SJSA1 (cell line): ENCODE measurements around the gene CD160. TPM values are rescaled to one million over a fixed set of nuclear protein-coding genes. Genes with fewer than 3 reads are reported as not detected.
"Not testable (repeated sequence)": the region's sequence is repeated elsewhere in the genome, so short reads cannot be mapped to it uniquely, and the experiment has no call there.

Experiments used
- DNase-seq, 2 experiments: peaks; one replicate each; pipeline ENCODE4 v3.0.0-alpha.2; 2015 to 2020; ENCODE audit warnings: low spot score in 2 of 2, low read depth in 1 of 2
- H3K27ac ChIP-seq: fragments of 250-450 bp; sonication (Bioruptor Pico); 2 replicates; pipeline ENCODE4 v1.5.1; 2020; ENCODE audit warnings: mild to moderate bottlenecking, moderate library complexity
- H3K27me3 ChIP-seq: fragments of 250-450 bp; sonication (Bioruptor Pico); replicated peaks from 2 replicates; pipeline ENCODE4 v1.5.1; 2020; ENCODE audit warnings: mild to moderate bottlenecking, moderate library complexity
- H3K36me3 ChIP-seq: fragments of 250-450 bp; sonication (Bioruptor Pico); 2 replicates; pipeline ENCODE4 v1.5.1; 2020; ENCODE audit warnings: mild to moderate bottlenecking
- H3K4me1 ChIP-seq: fragments of 250-450 bp; sonication (Bioruptor Pico); replicated peaks from 2 replicates; pipeline ENCODE4 v1.6.1; 2021; ENCODE audit warnings: mild to moderate bottlenecking
- H3K4me3 ChIP-seq: fragments of 250-450 bp; sonication (Bioruptor Pico); 2 replicates; pipeline ENCODE4 v1.5.1; 2020; ENCODE audit warnings: mild to moderate bottlenecking
- H3K9me3 ChIP-seq: fragments of 250-450 bp; sonication (Bioruptor Pico); replicated peaks from 2 replicates; pipeline ENCODE4 v1.5.1; 2020; ENCODE audit warnings: mild to moderate bottlenecking
- total RNA-seq: library from RNA; depleted of rRNA; stranded (reverse); fragments of >200 nt; shearing (Covaris generic); gene quantifications from 2 replicates; pipeline ENCODE4 v1.2.3, GENCODE V29; 2014; rRNA removed

The CD160 gene, protein sequence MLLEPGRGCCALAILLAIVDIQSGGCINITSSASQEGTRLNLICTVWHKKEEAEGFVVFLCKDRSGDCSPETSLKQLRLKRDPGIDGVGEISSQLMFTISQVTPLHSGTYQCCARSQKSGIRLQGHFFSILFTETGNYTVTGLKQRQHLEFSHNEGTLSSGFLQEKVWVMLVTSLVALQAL
- total RNA-seq: 0.18 TPM in 1 of 2 replicates, not detected in the other

DNA sequence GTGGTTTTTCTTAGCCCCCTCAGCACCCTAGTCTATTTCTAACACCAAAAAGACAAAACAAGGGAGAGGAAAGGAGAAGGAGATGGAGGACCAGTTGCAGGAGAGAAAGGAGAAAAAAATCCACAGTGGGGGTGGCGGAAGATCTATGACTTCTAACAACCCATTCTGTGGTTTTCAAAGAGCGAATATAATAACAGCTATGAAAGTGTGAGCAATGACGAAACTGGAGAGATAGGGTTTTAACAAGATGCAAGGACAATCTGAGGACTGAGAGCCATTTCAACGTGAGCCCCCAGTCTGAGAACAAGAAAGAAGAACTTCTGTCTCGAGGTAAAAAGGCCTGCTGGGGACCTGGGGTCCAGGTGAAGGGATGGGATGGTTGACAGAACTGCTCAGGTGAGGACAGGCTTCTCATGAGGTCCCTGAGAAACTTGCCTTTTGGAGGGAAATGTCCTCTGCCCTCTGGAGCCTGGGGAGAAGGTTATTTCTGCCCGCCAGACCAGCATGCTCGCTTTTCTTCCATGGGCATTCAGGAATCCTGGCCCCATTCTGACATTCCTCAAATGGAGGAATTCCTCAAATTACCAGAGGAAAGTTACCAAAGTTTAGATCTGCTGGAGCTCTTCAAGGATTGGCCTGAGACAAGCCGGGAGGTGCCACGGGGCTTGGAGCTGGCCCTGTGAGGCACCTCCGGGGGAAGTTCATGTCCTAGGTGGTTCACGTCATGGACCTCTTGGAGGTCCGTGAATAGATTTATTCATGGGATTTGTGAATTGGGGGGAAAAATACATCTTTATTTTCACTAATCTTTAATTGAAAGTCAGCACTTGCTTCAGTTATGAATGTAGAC, at the start of gene CD160:
CD160 (plus strand) TSS at position 270 of the 850 bp plus-strand sequence. CDS start 8,829 bp downstream, outside the sequence.
- Histone ChIP-seq H3K4me1 (peaks cover 27% of the 10 kb centered on the region), H3K9me3 (no peaks in the 10 kb centered on the region), H3K36me3 (no peaks in the 10 kb centered on the region), H3K27me3 (no peaks in the 10 kb centered on the region), H3K27ac (peak within 1 kb of the TSS; percentile 97), H3K4me3 (no peak within 1 kb of the TSS)
- DNase-seq: no peak

DNA sequence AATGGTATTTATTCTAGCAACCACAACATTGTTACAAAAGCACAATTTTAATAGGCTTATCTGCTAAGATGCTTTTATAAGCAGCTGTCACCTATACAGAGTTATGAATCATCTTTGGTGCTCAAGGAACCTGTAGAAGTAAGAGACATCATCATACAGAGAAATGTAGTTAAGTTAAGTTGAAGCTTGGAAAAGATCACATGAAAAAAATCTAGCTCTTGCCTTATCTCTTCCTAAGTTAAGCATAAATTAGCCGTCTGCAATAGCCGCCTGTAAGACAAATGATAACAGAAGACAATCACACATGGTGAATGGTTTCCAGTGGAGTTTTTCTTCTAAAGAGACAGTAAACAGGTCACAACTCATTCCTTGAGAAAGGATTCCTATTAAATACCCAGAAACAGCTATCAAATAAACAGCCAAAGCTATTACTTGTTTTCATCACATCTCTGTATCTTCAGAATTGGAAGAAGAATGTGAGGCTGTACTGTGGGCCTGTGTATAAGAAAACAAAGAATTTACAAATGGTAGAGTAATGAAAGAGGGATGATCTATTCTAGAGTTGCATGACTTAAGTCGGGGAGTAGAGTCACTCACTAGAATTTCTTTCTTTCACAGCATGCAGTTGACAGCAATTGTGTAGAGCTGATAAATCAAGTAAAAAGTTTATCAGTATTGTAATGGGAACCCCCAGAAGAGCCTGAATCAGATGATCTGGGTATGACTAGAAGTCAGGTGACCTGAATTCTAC, 48.1 kb upstream of the CD160 start:
- H3K27ac ChIP-seq, H3K4me3 ChIP-seq, H3K9me3 ChIP-seq, DNase-seq, H3K4me1 ChIP-seq, H3K36me3 ChIP-seq, H3K27me3 ChIP-seq: not testable (repeated sequence)

DNA sequence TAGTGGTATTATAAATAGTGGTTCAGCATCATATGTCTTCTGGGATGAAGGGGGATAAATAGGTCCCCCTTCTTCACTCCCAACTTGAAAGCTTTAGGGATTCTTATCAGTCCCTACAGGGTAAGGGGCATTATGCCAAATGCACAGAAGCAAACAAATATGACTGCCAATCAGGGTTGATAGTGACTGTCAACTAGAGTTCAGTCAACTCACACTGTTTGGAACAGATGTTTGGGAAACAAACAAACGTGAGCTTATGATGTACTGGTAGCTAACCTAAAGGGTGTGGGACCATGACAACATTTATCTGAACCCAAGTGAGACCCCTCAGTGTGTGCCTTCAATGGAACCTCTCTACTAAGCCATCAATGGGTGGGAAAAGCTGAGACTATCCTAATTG, 46.1 kb upstream of the CD160 start:
- not testable (repeated sequence) for H3K4me3 ChIP-seq, H3K27ac ChIP-seq, H3K36me3 ChIP-seq, H3K4me1 ChIP-seq, H3K9me3 ChIP-seq, DNase-seq, H3K27me3 ChIP-seq

DNA sequence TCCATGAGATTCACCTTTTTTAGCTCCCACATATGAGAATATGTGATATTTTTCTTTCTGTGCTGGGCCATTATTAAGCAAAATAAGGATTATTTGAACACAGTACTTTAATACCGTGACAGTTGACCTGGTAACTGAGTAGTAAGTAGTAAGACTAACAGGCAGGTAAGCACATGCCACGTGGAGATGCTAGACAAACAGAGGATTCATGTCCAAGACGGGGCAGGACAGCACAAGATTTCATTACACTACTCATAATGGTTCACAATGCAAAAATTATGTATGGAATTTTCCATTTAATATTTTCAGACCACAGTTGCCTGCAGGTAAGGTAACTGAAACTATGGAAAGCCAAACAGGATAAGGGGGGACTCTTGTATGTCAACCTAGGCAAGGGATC, 34.4 kb upstream of the CD160 start:
- H3K4me3 ChIP-seq, H3K4me1 ChIP-seq, H3K9me3 ChIP-seq, DNase-seq, H3K36me3 ChIP-seq, H3K27ac ChIP-seq, H3K27me3 ChIP-seq: not testable (repeated sequence)

DNA sequence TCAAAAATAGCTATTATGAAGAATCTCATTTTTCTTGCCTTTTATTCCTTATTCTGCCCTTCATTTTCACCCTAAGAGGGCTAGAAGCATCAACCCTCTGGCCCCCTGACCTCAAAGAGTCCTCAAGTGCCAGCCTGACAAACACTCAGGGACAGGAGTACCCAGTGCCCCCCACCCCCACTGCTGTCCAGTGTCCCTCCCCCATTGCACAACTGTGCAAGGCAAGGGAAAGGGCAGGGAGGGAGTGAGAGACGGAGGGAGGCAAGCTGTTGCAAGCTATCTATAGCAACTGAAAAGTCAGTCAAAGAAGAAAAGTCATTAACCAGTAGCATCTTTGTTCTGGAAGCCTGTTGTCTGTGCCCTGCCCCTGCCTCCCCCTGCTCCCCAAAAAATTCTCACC, 33.2 kb upstream of the CD160 start:
- H3K4me1 ChIP-seq, H3K4me3 ChIP-seq, H3K27ac ChIP-seq, H3K36me3 ChIP-seq, H3K27me3 ChIP-seq, H3K9me3 ChIP-seq, DNase-seq: not testable (repeated sequence)

DNA sequence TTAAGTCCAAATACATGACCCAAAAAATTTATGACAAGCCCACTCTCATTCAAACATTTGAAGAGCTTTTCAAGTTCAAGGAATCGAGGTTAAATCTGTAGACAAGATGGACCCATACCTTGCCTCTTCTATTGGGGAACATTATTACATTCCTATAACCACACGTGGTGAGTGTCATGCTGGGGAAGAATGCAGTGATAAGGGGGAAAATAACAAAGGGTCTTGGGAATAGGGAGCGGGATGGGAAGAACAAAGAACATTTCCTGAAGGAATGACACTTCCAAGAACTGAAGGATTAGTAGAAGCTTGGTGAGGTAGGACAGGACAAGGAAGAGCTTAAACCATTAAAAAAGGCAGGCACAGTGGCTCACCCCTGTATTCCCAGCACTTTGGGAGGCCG, 31.0 kb upstream of the CD160 start:
- H3K36me3 ChIP-seq: no peaks in the 10 kb centered on the region
- no peak overlapping the region for H3K4me3 ChIP-seq
- H3K27me3 ChIP-seq: no peaks in the 10 kb centered on the region
- DNase-seq: no peak
- H3K9me3 ChIP-seq: no peaks in the 10 kb centered on the region
- H3K4me1 ChIP-seq: peaks cover 15% of the 10 kb centered on the region
- no peak overlapping the region for H3K27ac ChIP-seq

DNA sequence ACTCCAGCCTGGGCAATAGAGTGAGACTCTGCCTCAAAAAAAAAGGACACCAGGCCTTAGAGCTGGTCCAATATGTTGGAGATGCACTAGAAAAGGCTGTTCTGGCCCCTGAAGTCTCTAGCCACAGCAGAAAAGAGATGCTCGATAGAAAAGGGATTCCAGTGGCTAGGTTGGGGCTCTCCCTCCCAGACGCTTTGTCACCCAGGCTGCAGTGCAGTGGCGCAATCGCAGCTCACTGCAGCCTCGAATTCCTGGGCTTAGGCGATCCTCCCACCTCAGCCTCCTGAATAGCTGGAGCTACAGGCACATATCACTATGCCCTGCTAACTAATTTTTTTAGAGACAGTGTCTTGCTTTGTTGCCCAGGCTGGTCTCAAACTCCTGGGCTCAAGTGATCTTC, 30.4 kb upstream of the CD160 start:
- H3K4me3 ChIP-seq: no peak overlapping the region
- no peaks in the 10 kb centered on the region for H3K9me3 ChIP-seq
- no peaks in the 10 kb centered on the region for H3K36me3 ChIP-seq
- no peaks in the 10 kb centered on the region for H3K27me3 ChIP-seq
- no peak for DNase-seq
- H3K4me1 ChIP-seq: peaks cover 15% of the 10 kb centered on the region
- H3K27ac ChIP-seq: no peak overlapping the region

DNA sequence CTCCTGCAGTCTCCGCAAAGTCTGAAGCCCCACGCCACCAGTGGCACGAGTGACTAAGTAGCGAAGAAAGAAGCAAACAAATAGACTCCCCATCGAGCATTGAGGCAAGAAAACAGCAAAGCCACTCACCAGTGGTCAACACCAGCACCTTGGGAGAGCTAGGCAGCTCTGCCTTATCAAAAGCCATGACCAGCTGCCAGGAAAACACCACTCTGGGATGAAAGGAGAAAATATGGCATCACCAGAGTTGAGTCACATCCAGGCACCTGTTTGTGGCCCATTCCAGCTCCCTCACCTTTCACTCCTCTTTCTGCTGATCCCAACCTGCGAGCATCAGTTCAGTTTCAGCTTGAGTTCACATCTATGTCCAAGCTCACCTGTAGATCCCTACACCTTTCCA, 29.4 kb upstream of the CD160 start:
- H3K9me3 ChIP-seq: no peaks in the 10 kb centered on the region
- H3K4me3 ChIP-seq: no peak overlapping the region
- H3K27ac ChIP-seq: no peak overlapping the region
- no peaks in the 10 kb centered on the region for H3K27me3 ChIP-seq
- H3K36me3 ChIP-seq: no peaks in the 10 kb centered on the region
- no peak for DNase-seq
- peaks cover 15% of the 10 kb centered on the region for H3K4me1 ChIP-seq

DNA sequence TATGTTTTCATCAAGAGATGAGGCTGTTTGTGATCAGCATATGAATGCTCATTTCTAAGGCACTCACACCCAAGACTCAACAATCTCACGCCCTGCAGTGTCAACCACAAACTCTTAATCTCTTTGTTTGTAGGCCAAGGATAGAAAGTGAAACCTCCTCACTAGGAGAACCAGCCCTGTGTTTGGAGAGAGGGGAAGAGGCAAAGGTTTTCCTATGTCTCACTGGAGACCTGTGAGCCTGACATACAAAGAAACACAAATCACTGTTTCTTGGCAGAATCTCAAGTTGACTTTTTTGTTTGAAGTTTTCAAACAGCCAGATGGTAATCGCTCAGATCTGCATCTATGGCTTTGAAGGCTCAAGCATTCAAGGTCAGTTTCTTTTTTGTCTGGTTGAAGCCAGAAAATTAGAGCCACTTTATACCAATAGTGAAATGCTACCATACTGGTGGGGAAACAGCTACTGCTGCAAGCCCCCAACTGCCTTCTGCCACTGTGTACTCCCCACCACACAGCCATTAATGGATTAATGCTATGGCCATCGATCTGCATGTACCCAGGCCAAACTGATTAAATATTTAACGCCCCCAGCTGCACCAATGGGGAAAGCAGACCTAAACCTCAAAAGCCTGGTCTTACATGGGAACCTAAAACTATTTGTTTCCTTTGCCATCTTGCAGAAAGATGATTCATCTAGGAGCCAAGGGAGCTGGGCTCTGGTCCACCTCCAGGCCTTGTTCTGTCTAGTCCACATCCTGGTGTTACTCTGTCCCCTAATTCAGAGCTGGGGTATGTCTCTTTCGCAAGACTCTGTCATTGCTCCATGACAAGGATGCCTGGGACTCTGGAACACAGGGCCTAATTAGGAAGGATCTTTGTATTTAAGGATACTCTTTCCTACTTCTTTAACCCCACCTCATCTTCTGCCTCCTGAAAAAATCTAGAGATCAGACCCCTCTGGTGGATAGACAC, 28.4 kb upstream of the CD160 start:
- Histone ChIP-seq H3K4me1 (peaks cover 15% of the 10 kb centered on the region), H3K36me3 (no peaks in the 10 kb centered on the region), H3K27me3 (no peaks in the 10 kb centered on the region), H3K4me3 (no peak overlapping the region), H3K27ac (0 out of 2 replicates have a peak overlapping the region, but pooled peaks have one; percentile 3), H3K9me3 (no peaks in the 10 kb centered on the region)
- DNase-seq: peak in 1 of 2 experiments; percentile 60

DNA sequence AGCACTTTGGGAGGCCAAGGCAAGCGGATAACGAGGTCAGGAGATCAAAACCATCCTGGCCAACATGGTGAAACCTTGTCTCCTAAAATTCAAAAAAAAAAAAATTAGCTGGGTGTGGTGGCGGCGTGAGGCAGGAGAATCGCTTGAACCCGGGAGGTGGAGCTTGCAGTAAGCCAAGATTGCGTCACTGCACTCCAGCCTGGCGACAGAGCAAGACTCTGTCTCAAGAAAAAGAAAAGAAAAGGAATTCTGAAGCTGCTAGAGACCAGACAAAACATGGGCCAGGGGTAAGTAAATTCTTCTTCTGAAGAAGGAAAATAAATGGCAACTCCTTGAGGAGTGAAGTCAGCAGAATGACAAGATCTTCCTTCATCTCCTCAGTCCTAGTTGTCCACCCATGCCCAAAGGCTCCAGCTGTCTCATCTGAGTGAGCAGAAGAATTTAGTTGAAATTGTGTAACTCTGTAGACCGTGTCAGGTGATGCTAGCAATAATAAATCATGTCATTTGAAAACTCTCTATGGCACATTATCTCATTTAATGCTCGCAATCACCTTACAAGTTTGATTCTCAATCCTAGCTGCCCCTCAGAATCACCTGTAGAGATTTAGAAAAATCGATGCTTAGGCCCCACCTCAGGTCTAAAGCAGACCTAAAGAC, 26.4 kb upstream of the CD160 start:
- DNase-seq: no peak
- H3K4me3 ChIP-seq: no peak overlapping the region

DNA sequence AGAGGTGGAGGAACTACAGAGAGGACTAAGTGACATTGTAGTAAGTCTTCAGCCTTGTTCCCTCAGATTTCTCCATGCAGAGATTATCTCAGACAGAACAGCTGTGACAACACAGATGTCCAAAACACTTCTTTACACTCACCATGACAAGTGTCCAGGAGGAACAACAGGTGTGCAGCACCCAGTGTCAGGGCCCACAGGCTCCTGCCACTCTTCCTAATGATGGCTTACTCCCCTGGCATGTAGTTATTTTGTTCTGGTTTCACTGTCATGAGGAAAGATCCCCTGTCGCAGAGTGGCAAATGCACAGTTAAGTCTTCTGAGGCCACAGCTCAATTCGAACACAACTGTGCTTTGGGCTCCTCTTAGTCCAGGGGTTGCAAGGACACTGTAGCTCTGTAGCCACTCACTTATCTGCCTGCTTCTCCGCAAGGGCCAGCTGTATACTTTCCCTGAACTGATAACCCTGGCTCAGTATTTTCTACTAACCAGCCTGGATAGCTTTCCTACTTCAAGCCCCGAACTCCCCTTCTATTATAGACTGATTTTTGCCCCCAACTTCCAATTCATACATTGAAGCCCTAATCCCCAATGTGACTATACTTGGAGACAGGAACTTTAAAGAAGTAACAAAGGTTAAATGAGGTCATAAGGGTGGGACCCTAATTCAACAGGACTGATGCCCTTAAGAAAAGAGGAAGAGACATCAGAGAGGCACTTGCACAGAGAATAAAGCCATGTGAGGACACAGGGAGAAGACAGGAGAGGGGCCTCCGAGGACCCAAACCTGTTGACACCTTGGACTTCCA, 23.3 kb upstream of the CD160 start:
- no peaks in the 10 kb centered on the region for H3K27me3 ChIP-seq
- H3K36me3 ChIP-seq: no peaks in the 10 kb centered on the region
- peaks cover 16% of the 10 kb centered on the region for H3K4me1 ChIP-seq
- DNase-seq: no peak
- H3K9me3 ChIP-seq: no peaks in the 10 kb centered on the region
- H3K27ac ChIP-seq: no peak overlapping the region
- H3K4me3 ChIP-seq: no peak overlapping the region

More for the DNA sequence above, 26.4 kb upstream of the CD160 start:
- no peaks in the 10 kb centered on the region for H3K36me3 ChIP-seq
- H3K4me1 ChIP-seq: peaks cover 24% of the 10 kb centered on the region
- no peak overlapping the region for H3K27ac ChIP-seq
- H3K9me3 ChIP-seq: no peaks in the 10 kb centered on the region
- H3K27me3 ChIP-seq: no peaks in the 10 kb centered on the region

DNA sequence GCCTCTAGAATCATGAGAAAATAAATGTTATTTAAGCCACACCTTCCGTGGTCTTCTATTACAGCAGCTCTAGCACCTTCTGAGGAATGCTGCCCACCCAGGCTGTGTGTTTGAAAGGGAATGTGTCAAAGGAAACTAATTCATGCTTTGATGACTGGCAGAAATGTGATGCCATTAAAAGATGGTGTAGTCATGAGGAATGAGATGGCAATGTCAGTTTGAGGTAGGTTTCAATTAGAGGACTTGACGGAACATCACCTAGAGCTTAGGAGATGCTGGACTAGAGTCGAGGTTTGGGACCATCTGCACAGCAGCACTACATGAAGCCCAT, 22.7 kb upstream of the CD160 start:
- Histone ChIP-seq H3K27ac (no peak overlapping the region), H3K4me3 (no peak overlapping the region), H3K4me1 (peaks cover 16% of the 10 kb centered on the region), H3K36me3 (no peaks in the 10 kb centered on the region), H3K9me3 (no peaks in the 10 kb centered on the region), H3K27me3 (no peaks in the 10 kb centered on the region)
- no peak for DNase-seq
